ENCODE data around the gene ARHGEF33.

DNA sequence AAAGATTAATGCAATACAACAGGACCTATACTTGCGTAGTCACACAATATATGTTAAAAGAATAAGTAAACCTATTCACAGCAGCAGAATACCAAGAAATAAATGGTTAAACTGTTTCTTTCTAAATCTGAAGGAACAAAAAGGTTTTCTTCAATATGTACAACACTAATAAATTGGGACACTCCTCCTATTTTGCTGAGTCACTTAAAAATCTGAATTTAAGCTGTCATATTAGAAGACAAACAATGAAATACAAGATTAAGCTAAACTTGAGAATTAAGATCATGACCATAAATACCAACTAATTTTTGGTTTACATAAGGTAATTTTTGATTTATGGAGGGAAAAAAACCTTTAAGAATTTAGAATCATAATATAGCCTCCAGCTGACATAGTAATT is 92.8 kb downstream of the ARHGEF33 start:
- TF ChIP-seq POLR2AphosphoS5 (IDR thresholded peaks at IDR 0.05; ENCODE audit: low read depth) (no peak), EZH2 (IDR thresholded peaks at IDR 0.05; ENCODE audit: low read depth, unreplicated experiment) (no peak), EZH2phosphoT487 (IDR thresholded peaks at IDR 0.05; ENCODE audit: unreplicated experiment) (no peak), CREB1 (CRISPR knock-in tag; IDR thresholded peaks at IDR 0.05; ENCODE audit: low read depth) (no peak)
- TF ChIP-seq, protein P1, sequence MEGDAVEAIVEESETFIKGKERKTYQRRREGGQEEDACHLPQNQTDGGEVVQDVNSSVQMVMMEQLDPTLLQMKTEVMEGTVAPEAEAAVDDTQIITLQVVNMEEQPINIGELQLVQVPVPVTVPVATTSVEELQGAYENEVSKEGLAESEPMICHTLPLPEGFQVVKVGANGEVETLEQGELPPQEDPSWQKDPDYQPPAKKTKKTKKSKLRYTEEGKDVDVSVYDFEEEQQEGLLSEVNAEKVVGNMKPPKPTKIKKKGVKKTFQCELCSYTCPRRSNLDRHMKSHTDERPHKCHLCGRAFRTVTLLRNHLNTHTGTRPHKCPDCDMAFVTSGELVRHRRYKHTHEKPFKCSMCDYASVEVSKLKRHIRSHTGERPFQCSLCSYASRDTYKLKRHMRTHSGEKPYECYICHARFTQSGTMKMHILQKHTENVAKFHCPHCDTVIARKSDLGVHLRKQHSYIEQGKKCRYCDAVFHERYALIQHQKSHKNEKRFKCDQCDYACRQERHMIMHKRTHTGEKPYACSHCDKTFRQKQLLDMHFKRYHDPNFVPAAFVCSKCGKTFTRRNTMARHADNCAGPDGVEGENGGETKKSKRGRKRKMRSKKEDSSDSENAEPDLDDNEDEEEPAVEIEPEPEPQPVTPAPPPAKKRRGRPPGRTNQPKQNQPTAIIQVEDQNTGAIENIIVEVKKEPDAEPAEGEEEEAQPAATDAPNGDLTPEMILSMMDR (conservative IDR thresholded peaks at IDR 0.05; ENCODE audit: low read depth in 2 of 2), result no peak
- TF ChIP-seq, protein P2, sequence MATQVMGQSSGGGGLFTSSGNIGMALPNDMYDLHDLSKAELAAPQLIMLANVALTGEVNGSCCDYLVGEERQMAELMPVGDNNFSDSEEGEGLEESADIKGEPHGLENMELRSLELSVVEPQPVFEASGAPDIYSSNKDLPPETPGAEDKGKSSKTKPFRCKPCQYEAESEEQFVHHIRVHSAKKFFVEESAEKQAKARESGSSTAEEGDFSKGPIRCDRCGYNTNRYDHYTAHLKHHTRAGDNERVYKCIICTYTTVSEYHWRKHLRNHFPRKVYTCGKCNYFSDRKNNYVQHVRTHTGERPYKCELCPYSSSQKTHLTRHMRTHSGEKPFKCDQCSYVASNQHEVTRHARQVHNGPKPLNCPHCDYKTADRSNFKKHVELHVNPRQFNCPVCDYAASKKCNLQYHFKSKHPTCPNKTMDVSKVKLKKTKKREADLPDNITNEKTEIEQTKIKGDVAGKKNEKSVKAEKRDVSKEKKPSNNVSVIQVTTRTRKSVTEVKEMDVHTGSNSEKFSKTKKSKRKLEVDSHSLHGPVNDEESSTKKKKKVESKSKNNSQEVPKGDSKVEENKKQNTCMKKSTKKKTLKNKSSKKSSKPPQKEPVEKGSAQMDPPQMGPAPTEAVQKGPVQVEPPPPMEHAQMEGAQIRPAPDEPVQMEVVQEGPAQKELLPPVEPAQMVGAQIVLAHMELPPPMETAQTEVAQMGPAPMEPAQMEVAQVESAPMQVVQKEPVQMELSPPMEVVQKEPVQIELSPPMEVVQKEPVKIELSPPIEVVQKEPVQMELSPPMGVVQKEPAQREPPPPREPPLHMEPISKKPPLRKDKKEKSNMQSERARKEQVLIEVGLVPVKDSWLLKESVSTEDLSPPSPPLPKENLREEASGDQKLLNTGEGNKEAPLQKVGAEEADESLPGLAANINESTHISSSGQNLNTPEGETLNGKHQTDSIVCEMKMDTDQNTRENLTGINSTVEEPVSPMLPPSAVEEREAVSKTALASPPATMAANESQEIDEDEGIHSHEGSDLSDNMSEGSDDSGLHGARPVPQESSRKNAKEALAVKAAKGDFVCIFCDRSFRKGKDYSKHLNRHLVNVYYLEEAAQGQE (IDR thresholded peaks at IDR 0.05; ENCODE audit: unreplicated experiment), result no peak

Measured in GM23338 (cell line).